HG03432 (cell line): ENCODE results near the gene UBE2QL1.

Experiments
- ATAC-seq: cut with Tn5 transposase; IDR thresholded peaks from one replicate; pipeline ENCODE4 v1.9.1; 2021; ENCODE audit warnings: mild to moderate bottlenecking, moderate library complexity; ENCODE audit not compliant: unreplicated experiment

Gene UBE2QL1

GRCh38 chr5:6453937-6454560 is 5.4 kb downstream of the UBE2QL1 start:
- no peak for ATAC-seq

GRCh38 chr5:6454628-6455053 is 6.0 kb downstream of the UBE2QL1 start:
- ATAC-seq: no peak

DNA sequence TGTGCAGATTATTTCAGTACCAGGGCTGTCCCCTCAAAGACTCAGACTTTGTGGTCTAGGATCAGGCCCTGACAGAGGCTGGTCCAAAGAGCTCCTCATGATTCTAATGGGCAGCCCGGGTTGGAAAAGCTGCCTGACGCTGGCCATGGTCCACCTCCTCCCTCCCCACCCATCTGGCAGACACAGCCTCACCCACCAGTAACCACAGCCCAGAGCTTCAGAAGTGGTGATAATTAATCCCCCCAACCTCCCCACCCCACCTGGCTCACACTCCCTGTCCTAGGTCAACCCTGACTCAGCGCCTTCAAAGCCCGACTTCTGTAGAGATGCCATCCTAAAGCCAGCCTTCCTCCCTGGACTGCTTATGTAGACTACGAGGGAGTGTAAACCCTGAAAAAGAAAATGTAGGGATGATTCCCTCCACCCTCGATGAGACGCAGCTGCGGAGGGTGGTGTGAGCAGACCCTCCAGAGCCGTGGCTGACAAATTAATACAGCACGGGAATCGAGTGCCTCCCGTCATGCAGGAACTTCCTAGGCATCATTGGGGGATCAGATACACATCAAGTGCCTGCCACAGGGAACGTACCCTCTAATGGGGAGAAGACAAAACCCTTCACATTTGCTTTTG is 7.0 kb downstream of the UBE2QL1 start:
- no peak for ATAC-seq

DNA sequence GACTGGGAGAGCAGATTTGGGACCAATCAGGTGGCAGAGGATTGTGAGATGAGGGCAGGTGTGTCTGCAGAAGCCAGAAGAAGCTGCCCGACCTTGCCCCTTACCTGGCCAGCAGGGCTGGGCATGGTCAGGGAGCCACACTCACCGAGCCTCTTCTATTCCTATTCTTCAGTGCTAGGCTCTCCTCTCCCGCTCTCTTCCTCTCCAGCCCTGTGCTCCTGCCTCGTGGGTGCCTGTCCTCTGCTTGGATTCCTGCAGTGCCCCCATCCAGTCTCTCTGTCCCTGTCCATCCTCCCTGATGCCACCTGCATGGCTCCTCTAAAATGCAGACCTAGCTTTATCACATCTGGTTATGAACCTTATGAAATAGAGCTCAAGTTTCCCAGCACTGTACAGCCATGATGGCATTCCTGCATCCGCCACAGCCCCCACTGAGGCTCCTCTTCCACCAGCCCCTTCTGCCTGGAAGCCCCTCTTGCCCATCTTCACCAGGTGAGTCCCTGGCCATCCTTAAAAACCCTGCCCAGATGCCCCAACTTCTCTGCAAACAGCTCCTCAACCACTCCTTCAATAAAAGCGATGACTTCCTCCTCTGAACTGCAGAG is 8.2 kb downstream of the UBE2QL1 start:
- no peak for ATAC-seq

GRCh38 chr5:6457592-6457991 is 8.9 kb downstream of the UBE2QL1 start:
- no peak for ATAC-seq

DNA sequence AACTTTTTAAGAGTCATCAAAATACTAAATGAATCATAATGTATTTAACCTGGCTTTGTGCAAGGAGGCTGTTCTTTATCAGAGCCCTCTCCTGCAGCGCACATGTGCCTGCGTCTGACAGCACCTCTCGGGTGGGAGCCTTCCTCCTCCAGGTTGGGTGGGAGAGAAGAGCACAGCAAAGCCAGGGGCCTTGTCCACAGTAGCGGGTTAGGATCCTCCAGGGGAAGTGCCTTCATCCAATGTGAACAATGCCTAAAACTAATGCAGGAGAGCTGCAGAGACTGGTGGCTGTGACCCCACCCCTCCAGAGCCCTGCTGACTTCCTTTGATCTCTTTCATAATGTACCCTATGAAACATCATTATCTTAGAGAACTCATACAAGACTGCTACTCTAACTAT is 10.2 kb downstream of the UBE2QL1 start:
- ATAC-seq: no peak

DNA sequence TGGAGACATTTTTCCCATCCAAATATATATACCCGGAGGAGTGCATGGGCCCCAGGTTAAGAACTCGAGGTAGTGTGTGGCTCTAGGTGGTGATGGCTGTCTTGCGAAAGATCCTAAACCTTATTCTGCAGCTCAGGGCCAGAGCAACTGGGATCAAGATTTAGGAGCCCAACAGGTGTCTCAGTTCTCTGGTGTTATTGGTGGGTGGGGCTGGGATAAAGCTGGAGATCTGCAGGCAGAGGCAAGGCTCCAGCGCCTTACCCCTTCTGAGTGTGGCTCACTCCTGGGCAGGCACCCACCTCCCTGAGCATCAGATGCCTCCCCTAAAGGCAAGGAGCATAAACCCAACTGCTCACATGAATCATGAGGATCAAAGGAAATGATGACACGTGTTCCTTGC is 11.2 kb downstream of the UBE2QL1 start:
- no peak for ATAC-seq

GRCh38 chr5:6461006-6461405 is 12.3 kb downstream of the UBE2QL1 start:
- no peak for ATAC-seq

- ATAC-seq: no peak
Observed at GRCh38 chr5:6461793-6462650, 13.4 kb downstream of the UBE2QL1 start.

DNA sequence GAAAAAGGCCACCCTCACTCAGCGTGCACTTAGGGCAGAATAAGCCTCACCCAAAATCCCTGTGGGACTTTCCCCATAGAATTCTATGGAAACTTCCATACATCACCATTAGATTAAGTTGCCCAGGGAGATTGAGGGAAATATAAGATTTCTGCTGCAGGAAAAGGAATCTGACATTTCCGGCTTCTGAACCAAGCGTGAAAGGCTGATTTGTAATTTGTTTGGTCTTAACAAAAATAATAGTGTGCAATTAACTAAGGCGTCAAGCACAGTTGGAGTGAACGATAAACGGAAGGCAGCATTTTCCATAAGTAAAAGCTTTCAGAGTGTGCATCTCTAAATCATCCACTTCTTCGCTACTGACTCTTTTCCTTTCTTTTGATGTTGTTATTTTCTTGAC is 14.0 kb downstream of the UBE2QL1 start:
- ATAC-seq: no peak

DNA sequence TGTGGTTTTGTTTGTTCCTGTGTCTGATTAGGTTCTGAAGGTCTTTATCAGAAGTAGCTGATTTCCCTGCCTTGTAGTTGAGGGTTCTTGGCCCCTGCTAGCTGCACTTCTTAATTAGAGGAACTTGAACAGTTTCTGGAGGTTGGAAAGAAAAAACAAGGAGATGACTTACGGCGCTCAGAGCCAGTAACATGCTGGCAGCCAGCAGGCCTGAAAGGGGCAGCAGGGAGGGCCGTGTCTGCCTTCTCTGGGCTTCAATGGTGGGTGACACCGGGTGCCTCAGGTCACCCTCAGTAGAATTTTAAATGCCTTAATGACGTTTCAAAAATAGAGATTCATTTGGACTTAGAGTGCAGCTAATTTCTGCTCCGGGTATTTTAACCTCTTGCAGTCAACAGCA is 15.8 kb downstream of the UBE2QL1 start:
- ATAC-seq: no peak

GRCh38 chr5:6465831-6466790 is 17.5 kb downstream of the UBE2QL1 start:
- ATAC-seq: no peak

- no peak for ATAC-seq
Observed at GRCh38 chr5:6466975-6467567, 18.4 kb downstream of the UBE2QL1 start.

- no peak for ATAC-seq
Observed at GRCh38 chr5:6467591-6467990, 18.9 kb downstream of the UBE2QL1 start.

- no peak for ATAC-seq
Observed at GRCh38 chr5:6468104-6468503, 19.4 kb downstream of the UBE2QL1 start.

GRCh38 chr5:6468870-6469269 is 20.2 kb downstream of the UBE2QL1 start:
- no peak for ATAC-seq

GRCh38 chr5:6469836-6470235 is 21.2 kb downstream of the UBE2QL1 start:
- no peak for ATAC-seq

GRCh38 chr5:6470672-6471071 is 22.0 kb downstream of the UBE2QL1 start:
- ATAC-seq: no peak

DNA sequence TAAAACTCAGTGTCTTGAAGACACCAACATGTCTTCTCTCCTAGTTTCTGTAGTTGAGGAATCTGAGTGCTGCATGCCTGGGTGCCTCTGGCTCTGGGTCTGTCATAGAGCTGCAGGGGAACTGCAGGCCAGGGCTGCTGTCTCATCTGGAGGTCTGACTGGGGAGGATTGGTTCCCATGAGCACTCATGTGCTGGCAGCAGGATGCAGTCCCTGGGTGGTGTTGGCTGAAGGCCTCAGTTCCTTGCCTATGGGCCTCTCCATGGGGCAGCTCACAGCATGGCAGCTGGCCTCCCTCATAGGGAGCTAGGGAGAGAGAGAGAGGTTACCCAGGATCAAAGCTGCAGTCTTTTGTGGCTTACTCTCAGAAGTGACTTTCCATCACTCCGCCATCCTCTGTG is 22.6 kb downstream of the UBE2QL1 start:
- ATAC-seq: no peak

GRCh38 chr5:6472792-6473191 is 24.1 kb downstream of the UBE2QL1 start:
- ATAC-seq: no peak
